HG03135 (cell line): ENCODE measurements around the gene STK38L.

Source experiments
- ATAC-seq: cut with Tn5 transposase; IDR thresholded peaks from one replicate; pipeline ENCODE4 v1.9.1; 2021; ENCODE audit warnings: mild to moderate bottlenecking, moderate library complexity; ENCODE audit not compliant: unreplicated experiment

The STK38L gene

GRCh38 chr12:27274706-27275105 lies 30.6 kb downstream of the STK38L start:
- ATAC-seq: no peak

- ATAC-seq: no peak
Measured at GRCh38 chr12:27276275-27276674, 32.2 kb downstream of the STK38L start.

GRCh38 chr12:27277846-27278260 lies 33.8 kb downstream of the STK38L start:
- ATAC-seq: peak; percentile 70

GRCh38 chr12:27279826-27280225 lies 35.7 kb downstream of the STK38L start:
- no peak for ATAC-seq

- ATAC-seq: no peak
Measured at GRCh38 chr12:27280412-27280811, 36.3 kb downstream of the STK38L start.

- ATAC-seq: no peak
Measured at GRCh38 chr12:27282754-27283153, 38.7 kb downstream of the STK38L start.

GRCh38 chr12:27284021-27284420 lies 39.9 kb downstream of the STK38L start:
- ATAC-seq: no peak

- no peak for ATAC-seq
Measured at GRCh38 chr12:27284751-27285150, 40.7 kb downstream of the STK38L start.

- ATAC-seq: no peak
Measured at GRCh38 chr12:27285403-27285802, 41.3 kb downstream of the STK38L start.

GRCh38 chr12:27289414-27289813 lies 45.3 kb downstream of the STK38L start:
- ATAC-seq: no peak

- no peak for ATAC-seq
Measured at GRCh38 chr12:27290501-27291168, 46.5 kb downstream of the STK38L start.

- no peak for ATAC-seq
Measured at GRCh38 chr12:27291862-27292261, 47.8 kb downstream of the STK38L start.

GRCh38 chr12:27292718-27293117 lies 48.6 kb downstream of the STK38L start:
- ATAC-seq: no peak

GRCh38 chr12:27293463-27293862 lies 49.4 kb downstream of the STK38L start:
- ATAC-seq: no peak

GRCh38 chr12:27296674-27297073 lies 52.6 kb downstream of the STK38L start:
- no peak for ATAC-seq

GRCh38 chr12:27297566-27297965 lies 53.5 kb downstream of the STK38L start:
- ATAC-seq: no peak

- ATAC-seq: no peak
Measured at GRCh38 chr12:27299102-27299501, 55.0 kb downstream of the STK38L start.

- ATAC-seq: no peak
Measured at GRCh38 chr12:27300226-27300625, 56.1 kb downstream of the STK38L start.

GRCh38 chr12:27303139-27304111 lies 59.3 kb downstream of the STK38L start:
- no peak for ATAC-seq

GRCh38 chr12:27304856-27305255 lies 60.8 kb downstream of the STK38L start:
- ATAC-seq: no peak

GRCh38 chr12:27305673-27306456 lies 61.8 kb downstream of the STK38L start:
- no peak for ATAC-seq
